COLO668 (cell line): ENCODE results near the gene NUDT1.

Experiments used
- DNase-seq: peaks from one replicate; lab custom pipeline; 2025; ENCODE audit not compliant: unreplicated experiment; lab: John Stamatoyannopoulos, UW

The NUDT1 gene

DNA sequence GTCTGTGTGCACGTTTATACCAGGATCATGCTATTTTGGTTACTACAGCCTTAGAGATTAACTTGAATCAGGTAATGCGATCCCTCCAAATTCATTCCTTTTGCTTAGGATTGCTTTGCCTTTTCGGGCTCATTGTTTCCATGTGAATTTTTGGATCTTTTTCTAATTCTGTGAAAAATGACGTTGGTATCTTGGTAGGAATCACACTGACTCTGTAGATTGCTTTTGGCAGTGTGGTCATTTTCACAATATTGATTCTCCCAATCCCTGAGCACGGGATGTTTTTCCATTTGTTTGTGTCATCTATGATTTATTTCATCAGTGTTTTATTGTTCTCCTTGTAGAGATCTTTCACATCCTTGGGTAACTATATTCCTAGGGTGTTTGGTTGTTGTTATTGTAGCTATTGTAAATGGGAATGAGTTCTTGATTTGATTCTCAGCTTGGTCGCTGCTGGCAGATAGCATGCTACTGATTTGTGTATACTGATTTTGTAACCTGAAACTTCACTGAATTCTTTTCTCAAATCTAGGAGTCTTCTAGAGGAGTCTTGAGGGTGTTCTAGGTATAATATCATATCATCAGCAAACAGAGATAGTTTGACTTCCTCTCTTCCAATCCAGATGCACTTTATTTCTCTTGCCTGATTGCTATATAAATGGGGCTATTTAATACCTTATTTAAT, 54.1 kb downstream of the NUDT1 start:
- DNase-seq, result no peak

GRCh38 chr7:2296832-2297231, 54.8 kb downstream of the NUDT1 start:
- no peak for DNase-seq

DNA sequence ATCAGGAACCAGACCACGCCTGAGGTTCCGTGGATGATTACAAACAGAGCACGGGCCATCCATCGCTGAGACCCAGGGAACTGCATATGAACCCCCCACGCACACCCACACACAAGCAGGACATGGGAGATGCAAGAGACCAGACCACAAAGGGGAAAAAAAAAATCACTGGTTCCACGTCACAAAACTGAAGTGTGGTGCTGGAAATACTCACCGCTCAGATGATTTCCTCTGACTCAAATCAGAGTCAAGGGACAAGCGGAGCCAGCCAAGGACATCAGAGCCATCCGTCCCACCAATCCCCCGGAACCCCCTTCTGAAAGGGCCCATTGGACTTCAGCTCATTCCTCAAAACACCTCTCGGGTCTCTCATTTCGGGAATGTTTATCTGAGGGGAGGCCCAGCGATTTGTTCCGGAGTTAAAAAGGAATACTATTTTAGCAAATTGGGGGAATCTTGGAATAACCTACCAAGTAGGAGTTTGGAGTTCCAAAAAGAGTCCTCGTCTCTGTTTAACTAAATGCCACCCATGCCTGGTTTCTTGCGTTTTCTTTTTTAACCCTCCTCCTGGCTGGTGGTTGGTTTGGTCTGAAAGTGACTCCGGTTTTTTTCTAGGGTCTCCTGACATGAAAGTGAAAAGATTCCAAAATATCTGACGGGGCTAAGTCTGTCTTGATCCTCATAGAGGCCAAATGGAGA, 57.3 kb downstream of the NUDT1 start:
- DNase-seq, result no peak

GRCh38 chr7:2299870-2300512, 58.0 kb downstream of the NUDT1 start:
- no peak for DNase-seq
